AG08395 (cell line): ENCODE data around the gene TMEM120B.
"Not testable (repeated sequence)": the region's sequence is repeated elsewhere in the genome, so short reads cannot be mapped to it uniquely, and the experiment has no call there.

Source experiments
- DNase-seq: peaks from one replicate; pipeline ENCODE4 v3.0.0; 2012; ENCODE audit warnings: mixed read lengths, low spot score

TMEM120B gene

DNA sequence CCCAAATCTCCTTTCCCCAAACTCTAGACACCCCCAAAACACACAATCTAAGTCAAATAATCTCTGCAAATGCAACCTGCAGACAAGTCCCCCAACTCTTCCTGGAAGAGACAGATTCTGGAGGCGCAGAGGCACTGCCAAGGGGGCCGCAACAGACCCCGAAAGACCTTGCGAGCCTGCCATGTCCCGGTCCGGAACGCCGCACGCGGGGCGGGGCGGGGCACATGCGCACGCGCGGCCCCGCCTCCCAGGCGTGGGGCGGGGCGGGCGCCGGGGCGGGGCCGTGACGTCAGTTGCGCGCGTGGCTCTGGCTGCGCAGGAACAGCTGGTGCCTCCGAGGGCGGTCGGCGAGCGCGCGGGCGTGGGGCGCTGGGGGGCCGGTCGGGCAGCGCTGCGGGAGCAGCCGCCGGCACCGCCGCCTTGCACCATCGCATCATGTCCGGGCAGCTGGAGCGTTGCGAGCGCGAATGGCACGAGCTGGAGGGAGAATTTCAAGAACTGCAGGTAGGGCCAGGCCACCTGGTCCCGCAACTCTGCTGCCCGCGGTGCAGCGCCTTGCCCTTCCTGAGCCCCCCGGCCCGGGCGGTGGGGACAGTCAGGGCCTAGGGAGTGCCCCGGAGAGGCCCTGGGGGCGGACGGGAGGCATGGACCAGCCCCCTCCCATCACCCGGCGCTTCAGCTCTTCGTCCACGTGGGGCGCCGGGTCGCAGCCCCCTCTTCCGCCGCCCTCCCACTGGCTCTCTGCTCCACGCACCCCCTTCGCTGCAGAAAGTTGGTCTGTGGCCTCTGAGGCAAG, at the start of gene TMEM120B:
Gene TMEM120B (plus strand): TSS at position 292 of the 796 bp plus-strand sequence. CDS start 144 bp downstream, at position 436.
- DNase-seq = peak; percentile 96

DNA sequence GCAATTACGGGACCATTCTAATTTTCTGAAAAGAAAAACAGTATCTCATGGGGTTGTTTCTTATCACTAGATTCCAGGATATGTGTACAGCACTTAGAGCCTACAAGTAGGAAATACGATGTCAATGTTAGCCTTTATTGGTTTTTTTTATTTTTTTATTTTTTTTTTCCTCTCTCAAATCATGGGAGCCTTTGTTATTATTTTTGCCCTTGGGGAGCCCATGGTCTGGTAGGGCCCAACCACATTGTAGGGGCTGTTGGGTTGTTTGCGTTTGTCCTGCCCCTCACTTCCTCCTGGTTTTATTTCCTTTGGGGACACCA, 49.0 kb upstream of the TMEM120B start:
- DNase-seq = no peak

- not testable (repeated sequence) for DNase-seq
These were observed 45.7 kb upstream of the TMEM120B start for GRCh38 chr12:121666829-121667228.

- DNase-seq = peak; percentile 29
These were observed 43.6 kb upstream of the TMEM120B start for GRCh38 chr12:121668750-121669520.

DNA sequence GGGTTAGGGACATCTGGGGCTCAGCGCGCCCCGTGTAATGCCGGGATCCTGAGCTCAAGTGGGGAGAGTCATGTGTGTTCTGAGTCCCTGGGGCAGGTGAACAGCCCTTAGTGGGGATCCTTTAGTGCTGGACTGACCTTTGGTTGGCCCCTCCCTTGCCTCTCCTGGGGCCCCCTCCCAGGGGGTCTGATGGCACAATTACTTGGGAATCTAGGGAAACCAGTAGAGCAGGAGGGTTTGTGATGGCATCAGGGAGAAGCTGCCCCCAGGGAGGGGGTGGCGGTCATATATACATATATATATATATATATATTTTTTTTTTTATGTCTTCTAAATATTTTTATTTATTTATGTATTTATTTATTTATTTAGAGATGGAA, 43.0 kb upstream of the TMEM120B start, which contains the start of gene MORN3:
Gene MORN3 (minus strand): TSS at position 134 of the 380 bp plus-strand sequence. CDS start 171 bp downstream, outside the sequence.
- no peak for DNase-seq

- peak; percentile 14 for DNase-seq
These were observed 39.5 kb upstream of the TMEM120B start for GRCh38 chr12:121673013-121673511.

- DNase-seq = no peak
These were observed 36.4 kb upstream of the TMEM120B start for GRCh38 chr12:121676190-121676589.

- no peak for DNase-seq
These were observed 34.2 kb upstream of the TMEM120B start for GRCh38 chr12:121678305-121678704.

DNA sequence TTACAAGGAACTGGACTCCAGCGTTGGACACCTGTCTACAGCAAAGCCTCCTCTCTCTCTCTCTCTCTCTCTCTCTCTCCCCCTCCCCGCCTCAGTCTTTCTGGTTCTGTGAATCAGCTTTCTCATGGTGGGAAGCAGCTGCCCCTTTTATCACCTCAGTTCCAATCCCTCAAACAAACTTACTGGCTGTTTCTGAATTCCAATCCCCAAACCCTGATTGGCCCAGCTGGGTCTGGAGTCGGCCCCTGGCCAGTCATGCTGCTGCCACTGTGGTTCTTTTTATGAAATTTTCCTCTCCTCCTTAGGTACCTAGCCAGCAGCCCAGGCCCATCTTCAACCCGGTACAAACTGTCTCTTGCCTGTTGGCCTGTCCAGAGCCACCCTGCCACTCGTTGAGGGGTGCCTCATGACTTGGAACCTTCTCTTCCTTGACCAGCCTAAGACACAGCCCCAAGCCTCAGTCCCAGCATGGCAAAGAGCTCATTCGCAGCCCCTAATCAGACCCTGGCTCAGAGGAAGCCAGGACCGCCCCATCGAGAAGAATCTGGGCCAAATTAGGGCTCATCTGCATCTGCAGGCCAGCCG, 33.7 kb upstream of the TMEM120B start:
- no peak for DNase-seq

GRCh38 chr12:121679661-121680197, 32.8 kb upstream of the TMEM120B start:
- not testable (repeated sequence) for DNase-seq

- no peak for DNase-seq
These were observed 23.6 kb upstream of the TMEM120B start for GRCh38 chr12:121688966-121689365.

GRCh38 chr12:121689430-121689829, 23.1 kb upstream of the TMEM120B start:
- DNase-seq = no peak

GRCh38 chr12:121692744-121693143, 19.8 kb upstream of the TMEM120B start:
- not testable (repeated sequence) for DNase-seq

- no peak for DNase-seq
These were observed 19.3 kb upstream of the TMEM120B start for GRCh38 chr12:121693155-121693687.

GRCh38 chr12:121697093-121697698, 15.4 kb upstream of the TMEM120B start:
- peak; percentile 44 for DNase-seq

- DNase-seq = not testable (repeated sequence)
These were observed 14.7 kb upstream of the TMEM120B start for GRCh38 chr12:121697861-121698260.

- DNase-seq = no peak
These were observed 10.8 kb upstream of the TMEM120B start for GRCh38 chr12:121701667-121702277.

- DNase-seq = no peak
These were observed 9.6 kb upstream of the TMEM120B start for GRCh38 chr12:121702944-121703343.

GRCh38 chr12:121705514-121705913, 7.0 kb upstream of the TMEM120B start:
- no peak for DNase-seq

- DNase-seq = no peak
These were observed 4.1 kb upstream of the TMEM120B start for GRCh38 chr12:121708313-121709063.
